HepG2 (cell line): ENCODE results near the gene C1orf141. TPM values are rescaled to one million over a fixed set of nuclear protein-coding genes. Genes with fewer than 3 reads are reported as not detected.

Experiments
- ARHGAP35 ChIP-seq: sonication (generic); formaldehyde crosslinking; IDR thresholded peaks from 2 replicates; pipeline ENCODE4 v1.9.0; 2022; ENCODE audit warnings: mild to moderate bottlenecking, inconsistent platforms, moderate library complexity, missing genetic modification reagents, borderline replicate concordance
- DDIT3 ChIP-seq: sonication (generic); formaldehyde crosslinking; IDR thresholded peaks from 2 replicates; pipeline ENCODE4 v1.4.0; 2020; ENCODE audit warnings: mild to moderate bottlenecking, missing genetic modification reagents
- HDAC1 ChIP-seq: sonication (generic); formaldehyde crosslinking; IDR thresholded peaks from 2 replicates; pipeline ENCODE4 v1.5.1; 2020; ENCODE audit warnings: mild to moderate bottlenecking, missing genetic modification reagents
- MNT ChIP-seq: fragments of 450-650 bp; IDR thresholded peaks from 2 replicates; pipeline ENCODE4 v1.6.1; 2016
- NCOA2 ChIP-seq: sonication (generic); formaldehyde crosslinking; IDR thresholded peaks from 2 replicates; pipeline ENCODE4 v1.8.0; 2022; ENCODE audit warnings: inconsistent platforms
- NFAT5 ChIP-seq: sonication (generic); formaldehyde crosslinking; IDR thresholded peaks from 2 replicates; pipeline ENCODE4 v1.4.0; 2020; ENCODE audit warnings: missing genetic modification reagents
- POLR2AphosphoS2 ChIP-seq: IDR thresholded peaks from 2 replicates; pipeline ENCODE4 v1.6.1; 2011; ENCODE audit warnings: low read depth, low read length, improper control_type of control experiment
- SMAD3 ChIP-seq: sonication (generic); formaldehyde crosslinking; IDR thresholded peaks from 2 replicates; pipeline ENCODE4 v1.4.0; 2020; ENCODE audit warnings: missing genetic modification reagents
- SNRNP70 ChIP-seq: fragments of 200-400 bp; formaldehyde crosslinking; IDR thresholded peaks from 2 replicates; pipeline ENCODE4 v1.6.1; 2017; ENCODE audit warnings: mild to moderate bottlenecking, low read depth, low read length, moderate library complexity
- SUZ12 ChIP-seq: fragments of 150-350 bp; IDR thresholded peaks from 2 replicates; pipeline ENCODE4 v1.6.1; 2014; ENCODE audit warnings: low read depth, low read length
- TEAD2 ChIP-seq: sonication (generic); formaldehyde crosslinking; IDR thresholded peaks from 2 replicates; pipeline ENCODE4 v1.9.0; 2021; ENCODE audit warnings: missing genetic modification reagents
- THAP8 ChIP-seq: sonication (generic); formaldehyde crosslinking; IDR thresholded peaks from 2 replicates; pipeline ENCODE4 v1.5.1; 2020; ENCODE audit warnings: missing genetic modification reagents, mild to moderate bottlenecking, borderline replicate concordance
- XBP1 ChIP-seq: sonication (generic); formaldehyde crosslinking; IDR thresholded peaks from 2 replicates; pipeline ENCODE4 v1.5.0; 2020; ENCODE audit warnings: missing genetic modification reagents
- ZMAT5 ChIP-seq: sonication (generic); formaldehyde crosslinking; IDR thresholded peaks from 2 replicates; pipeline ENCODE4 v1.5.0; 2020; ENCODE audit warnings: mild to moderate bottlenecking, low read depth, missing genetic modification reagents, borderline replicate concordance
- ZNF160 ChIP-seq: sonication (generic); formaldehyde crosslinking; IDR thresholded peaks from 2 replicates; pipeline ENCODE4 v1.8.0; 2022; ENCODE audit warnings: mild to moderate bottlenecking, inconsistent platforms, missing genetic modification reagents
- ZNF552 ChIP-seq: sonication (generic); formaldehyde crosslinking; IDR thresholded peaks from 2 replicates; pipeline ENCODE4 v1.9.0; 2022; ENCODE audit warnings: missing genetic modification reagents, mild to moderate bottlenecking, borderline replicate concordance
- ZNF841 ChIP-seq: sonication (generic); formaldehyde crosslinking; IDR thresholded peaks from 2 replicates; pipeline ENCODE4 v1.8.1; 2023; ENCODE audit warnings: missing genetic modification reagents, borderline replicate concordance
- ZZZ3 ChIP-seq: sonication (generic); formaldehyde crosslinking; IDR thresholded peaks from 2 replicates; pipeline ENCODE4 v1.4.0; 2020; ENCODE audit warnings: missing genetic modification reagents, mild to moderate bottlenecking, borderline replicate concordance
- polyA plus RNA-seq, 8 experiments: library from polyadenylated mRNA; depleted of rRNA in 3 of 8; stranded (reverse) in 7 of 8; unstranded in 1 of 8; fragments of >200 nt; fragmentation: Illumina TruSeq in 4 of 8; extraction: Trizol in 4 of 8; gene quantifications; 2 replicates each; pipeline versions ENCODE4 v1.2.1 to v1.2.3, GENCODE V29; 2011 to 2016; ENCODE audit warnings: low read depth in 4 of 8, missing spikeins in 1 of 8, mixed read lengths in 1 of 8; ENCODE audit not compliant: insufficient read depth in 1 of 8
- total RNA-seq, 5 experiments: library from RNA; depleted of rRNA; stranded (reverse); fragments of >200 nt; fragmentation: Illumina TruSeq; extraction: Trizol; gene quantifications; 2 replicates each; pipeline ENCODE4 v1.2.3, GENCODE V29; 2016; ENCODE audit warnings: low read depth in 1 of 5

C1orf141 gene
- total and polyA plus RNA-seq, 2 of the 13 experiments (the other 11 are each of a cell fraction or from before 2014, with no cell fraction given): not detected

GRCh38 chr1:67053785-67054772 lies 80.7 kb downstream of the C1orf141 start, which contains the start of gene SLC35D1 (continued):
- no peak for TF ChIP-seq ZMAT5
- peak; percentile 68 for TF ChIP-seq NCOA2 (CRISPR knock-in tag)
- TF ChIP-seq HDAC1 (CRISPR knock-in tag): peak; percentile 82
- TF ChIP-seq THAP8 (CRISPR knock-in tag): no peak
- no peak; the same call in 1 of the 2 replicates for TF ChIP-seq TEAD2
- TF ChIP-seq SUZ12: no peak
- peak; percentile 84; the same call in 1 of the 2 replicates for TF ChIP-seq ZNF160 (CRISPR knock-in tag)
- peak; percentile 72; the same call in 1 of the 2 replicates for TF ChIP-seq ARHGAP35 (CRISPR knock-in tag)
- TF ChIP-seq SMAD3: 0 out of 2 replicates have a peak, but pooled peaks have one; percentile 37
- peak; percentile 79; the same call in 1 of the 2 replicates for TF ChIP-seq ZNF841 (CRISPR knock-in tag)
- no peak for TF ChIP-seq XBP1 (CRISPR knock-in tag)
- peak; percentile 33; the same call in 1 of the 2 replicates for TF ChIP-seq ZZZ3 (CRISPR knock-in tag)
- no peak for TF ChIP-seq DDIT3 (CRISPR knock-in tag)
- no peak for TF ChIP-seq MNT
- TF ChIP-seq NFAT5 (CRISPR knock-in tag): no peak
- TF ChIP-seq SNRNP70: no peak
- TF ChIP-seq ZNF552: no peak
- no peak for TF ChIP-seq POLR2AphosphoS2
